ENCODE results near the gene RNF145.

The RNF145 gene

GRCh38 chr5:159212657-159213462 lies 3.5 kb upstream of the RNF145 start:
- Histone ChIP-seq H3K9ac (ENCODE audit: low read length) (no peak overlapping the region), H3K9me3 (ENCODE audit: low read length) (no peaks in the 10 kb centered on the region), H3F3A (ENCODE audit: insufficient read depth, low read length) (no peaks in the 10 kb centered on the region), H2AFZ (ENCODE audit: low read length) (no peak overlapping the region), H3K9me2 (ENCODE audit: low read depth, low read length) (no peaks in the 10 kb centered on the region), H3K79me2 (ENCODE audit: insufficient read depth, low read length) (peaks cover 3% of the 10 kb centered on the region; the same call in 1 of the 2 replicates), H3K36me3 (ENCODE audit: insufficient read depth, low read length) (no peaks in the 10 kb centered on the region), H3K27me3 (ENCODE audit: insufficient read depth, low read length) (no peaks in the 10 kb centered on the region), H3K4me3 (ENCODE audit: low read depth, low read length, poor library complexity, severe bottlenecking) (no peak overlapping the region), H3K4me1 (ENCODE audit: insufficient read depth, low read length, severe bottlenecking) (peaks cover 14% of the 10 kb centered on the region), H3K27ac (ENCODE audit: low read depth, low read length, poor library complexity, severe bottlenecking) (no peak overlapping the region), H4K20me1 (ENCODE audit: insufficient read depth, low read length) (no peaks in the 10 kb centered on the region), H3K4me2 (ENCODE audit: low read length) (no peak overlapping the region)
- TF ChIP-seq EZH2 (IDR thresholded peaks at IDR 0.05; ENCODE audit: borderline replicate concordance, low read length): no peak
- TF ChIP-seq, protein P1, sequence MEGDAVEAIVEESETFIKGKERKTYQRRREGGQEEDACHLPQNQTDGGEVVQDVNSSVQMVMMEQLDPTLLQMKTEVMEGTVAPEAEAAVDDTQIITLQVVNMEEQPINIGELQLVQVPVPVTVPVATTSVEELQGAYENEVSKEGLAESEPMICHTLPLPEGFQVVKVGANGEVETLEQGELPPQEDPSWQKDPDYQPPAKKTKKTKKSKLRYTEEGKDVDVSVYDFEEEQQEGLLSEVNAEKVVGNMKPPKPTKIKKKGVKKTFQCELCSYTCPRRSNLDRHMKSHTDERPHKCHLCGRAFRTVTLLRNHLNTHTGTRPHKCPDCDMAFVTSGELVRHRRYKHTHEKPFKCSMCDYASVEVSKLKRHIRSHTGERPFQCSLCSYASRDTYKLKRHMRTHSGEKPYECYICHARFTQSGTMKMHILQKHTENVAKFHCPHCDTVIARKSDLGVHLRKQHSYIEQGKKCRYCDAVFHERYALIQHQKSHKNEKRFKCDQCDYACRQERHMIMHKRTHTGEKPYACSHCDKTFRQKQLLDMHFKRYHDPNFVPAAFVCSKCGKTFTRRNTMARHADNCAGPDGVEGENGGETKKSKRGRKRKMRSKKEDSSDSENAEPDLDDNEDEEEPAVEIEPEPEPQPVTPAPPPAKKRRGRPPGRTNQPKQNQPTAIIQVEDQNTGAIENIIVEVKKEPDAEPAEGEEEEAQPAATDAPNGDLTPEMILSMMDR (IDR thresholded peaks at IDR 0.05; ENCODE audit: low read length): no peak

- no peaks in the 10 kb centered on the region for H3K9me2 ChIP-seq (ENCODE audit: low read depth, low read length)
- no peak overlapping the region for H3K27ac ChIP-seq (ENCODE audit: low read depth, low read length, poor library complexity, severe bottlenecking)
- TF ChIP-seq, protein P1 (IDR thresholded peaks at IDR 0.05; ENCODE audit: low read length): no peak
- no peak for TF ChIP-seq EZH2 (IDR thresholded peaks at IDR 0.05; ENCODE audit: borderline replicate concordance, low read length)
- no peaks in the 10 kb centered on the region for H3K9me3 ChIP-seq (ENCODE audit: low read length)
- H3K27me3 ChIP-seq (ENCODE audit: insufficient read depth, low read length): no peaks in the 10 kb centered on the region
- H2AFZ ChIP-seq (ENCODE audit: low read length): no peak overlapping the region
- H3K9ac ChIP-seq (ENCODE audit: low read length): no peak overlapping the region
- no peaks in the 10 kb centered on the region for H4K20me1 ChIP-seq (ENCODE audit: insufficient read depth, low read length)
- peaks cover 10% of the 10 kb centered on the region for H3K79me2 ChIP-seq (ENCODE audit: insufficient read depth, low read length)
- no peak overlapping the region for H3K4me3 ChIP-seq (ENCODE audit: low read depth, low read length, poor library complexity, severe bottlenecking)
- H3F3A ChIP-seq (ENCODE audit: insufficient read depth, low read length): no peaks in the 10 kb centered on the region
- peaks cover 23% of the 10 kb centered on the region for H3K4me1 ChIP-seq (ENCODE audit: insufficient read depth, low read length, severe bottlenecking)
- no peak overlapping the region for H3K4me2 ChIP-seq (ENCODE audit: low read length)
- no peaks in the 10 kb centered on the region for H3K36me3 ChIP-seq (ENCODE audit: insufficient read depth, low read length)
Measured at GRCh38 chr5:159211729-159212174, 2.4 kb upstream of the RNF145 start.

- Histone ChIP-seq H3K9me2 (ENCODE audit: low read depth, low read length) (no peaks in the 10 kb centered on the region), H3K9ac (ENCODE audit: low read length) (no peak overlapping the region), H3K27me3 (ENCODE audit: insufficient read depth, low read length) (no peaks in the 10 kb centered on the region), H3K27ac (ENCODE audit: low read depth, low read length, poor library complexity, severe bottlenecking) (no peak overlapping the region), H3K4me3 (ENCODE audit: low read depth, low read length, poor library complexity, severe bottlenecking) (no peak overlapping the region), H3K9me3 (ENCODE audit: low read length) (no peaks in the 10 kb centered on the region), H3K4me2 (ENCODE audit: low read length) (no peak overlapping the region), H3K4me1 (ENCODE audit: insufficient read depth, low read length, severe bottlenecking) (peaks cover 32% of the 10 kb centered on the region), H3F3A (ENCODE audit: insufficient read depth, low read length) (no peaks in the 10 kb centered on the region), H4K20me1 (ENCODE audit: insufficient read depth, low read length) (no peaks in the 10 kb centered on the region), H3K36me3 (ENCODE audit: insufficient read depth, low read length) (no peaks in the 10 kb centered on the region), H2AFZ (ENCODE audit: low read length) (no peak overlapping the region), H3K79me2 (ENCODE audit: insufficient read depth, low read length) (peaks cover 20% of the 10 kb centered on the region)
- TF ChIP-seq, protein P1 (IDR thresholded peaks at IDR 0.05; ENCODE audit: low read length): no peak
- TF ChIP-seq EZH2 (IDR thresholded peaks at IDR 0.05; ENCODE audit: borderline replicate concordance, low read length): no peak
Measured at GRCh38 chr5:159210846-159211245, 1.5 kb upstream of the RNF145 start.

Data from OCI-LY1 (cell line).